GM21367 (cell line): ENCODE data around the gene MCF2L2.
"Not testable (repeated sequence)": the region's sequence is repeated elsewhere in the genome, so short reads cannot be mapped to it uniquely, and the experiment has no call there.

Experiments
- ATAC-seq: cut with Tn5 transposase; IDR thresholded peaks from one replicate; pipeline ENCODE4 v1.9.1; 2021; ENCODE audit not compliant: unreplicated experiment

MCF2L2 gene

GRCh38 chr3:183180110-183180783, 248.2 kb downstream of the MCF2L2 start:
- no peak for ATAC-seq

GRCh38 chr3:183179550-183179908, 248.9 kb downstream of the MCF2L2 start:
- ATAC-seq = not testable (repeated sequence)

GRCh38 chr3:183178833-183179549, 249.4 kb downstream of the MCF2L2 start:
- ATAC-seq = no peak

GRCh38 chr3:183178512-183178832, 249.9 kb downstream of the MCF2L2 start:
- no peak for ATAC-seq

- no peak for ATAC-seq
These were observed 256.3 kb downstream of the MCF2L2 start for GRCh38 chr3:183172051-183172639.

- ATAC-seq = not testable (repeated sequence)
These were observed 260.4 kb downstream of the MCF2L2 start for GRCh38 chr3:183167975-183168374.

GRCh38 chr3:183163563-183163962, 264.9 kb downstream of the MCF2L2 start:
- no peak for ATAC-seq

- peak; percentile 69 for ATAC-seq
These were observed 266.7 kb downstream of the MCF2L2 start for GRCh38 chr3:183161552-183162336.

- ATAC-seq = no peak
These were observed 267.8 kb downstream of the MCF2L2 start for GRCh38 chr3:183160616-183161015.

- ATAC-seq = no peak
These were observed 269.1 kb downstream of the MCF2L2 start for GRCh38 chr3:183159333-183159732.

GRCh38 chr3:183158551-183159006, 269.8 kb downstream of the MCF2L2 start:
- ATAC-seq = peak; percentile 55

- ATAC-seq = no peak
These were observed 270.3 kb downstream of the MCF2L2 start for GRCh38 chr3:183158113-183158512.

- no peak for ATAC-seq
These were observed 272.2 kb downstream of the MCF2L2 start for GRCh38 chr3:183156266-183156665.

GRCh38 chr3:183155499-183155898, 272.9 kb downstream of the MCF2L2 start:
- ATAC-seq = no peak

- no peak for ATAC-seq
These were observed 275.0 kb downstream of the MCF2L2 start for GRCh38 chr3:183153210-183153950.

GRCh38 chr3:183151821-183152351, 276.5 kb downstream of the MCF2L2 start:
- no peak for ATAC-seq

- ATAC-seq = no peak
These were observed 277.3 kb downstream of the MCF2L2 start for GRCh38 chr3:183151086-183151485.

GRCh38 chr3:183149915-183150750, 278.3 kb downstream of the MCF2L2 start:
- no peak for ATAC-seq

- no peak for ATAC-seq
These were observed 280.4 kb downstream of the MCF2L2 start for GRCh38 chr3:183148056-183148455.

- no peak for ATAC-seq
These were observed 284.1 kb downstream of the MCF2L2 start for GRCh38 chr3:183144363-183144762.
